ENCODE data around the gene KBTBD12. TPM values are rescaled to one million over a fixed set of nuclear protein-coding genes. Genes with fewer than 3 reads are reported as not detected.

Gene KBTBD12
- total RNA-seq, 4 donors from 2014 or later: 16.0 to 28.7 (median 22.1) TPM

GRCh38 chr3:127914584-127914983 is 448 bp upstream of the KBTBD12 start:
- Histone ChIP-seq H3K9me3 (no peaks in the 10 kb centered on the region), H3K4me1 (peaks cover 35 to 37% of the 10 kb centered on the region in 2 donors), H3K27ac (peak overlapping the region; percentile 95 to 98 (median 98)), H3K27me3 (no peaks in the 10 kb centered on the region), H3K4me3 (peak overlapping the region; percentile 66 to 80 (median 69)), H3K36me3 (no peaks in the 10 kb centered on the region)
- ATAC-seq: no peak
- no peak for DNase-seq
- TF ChIP-seq, protein P1, sequence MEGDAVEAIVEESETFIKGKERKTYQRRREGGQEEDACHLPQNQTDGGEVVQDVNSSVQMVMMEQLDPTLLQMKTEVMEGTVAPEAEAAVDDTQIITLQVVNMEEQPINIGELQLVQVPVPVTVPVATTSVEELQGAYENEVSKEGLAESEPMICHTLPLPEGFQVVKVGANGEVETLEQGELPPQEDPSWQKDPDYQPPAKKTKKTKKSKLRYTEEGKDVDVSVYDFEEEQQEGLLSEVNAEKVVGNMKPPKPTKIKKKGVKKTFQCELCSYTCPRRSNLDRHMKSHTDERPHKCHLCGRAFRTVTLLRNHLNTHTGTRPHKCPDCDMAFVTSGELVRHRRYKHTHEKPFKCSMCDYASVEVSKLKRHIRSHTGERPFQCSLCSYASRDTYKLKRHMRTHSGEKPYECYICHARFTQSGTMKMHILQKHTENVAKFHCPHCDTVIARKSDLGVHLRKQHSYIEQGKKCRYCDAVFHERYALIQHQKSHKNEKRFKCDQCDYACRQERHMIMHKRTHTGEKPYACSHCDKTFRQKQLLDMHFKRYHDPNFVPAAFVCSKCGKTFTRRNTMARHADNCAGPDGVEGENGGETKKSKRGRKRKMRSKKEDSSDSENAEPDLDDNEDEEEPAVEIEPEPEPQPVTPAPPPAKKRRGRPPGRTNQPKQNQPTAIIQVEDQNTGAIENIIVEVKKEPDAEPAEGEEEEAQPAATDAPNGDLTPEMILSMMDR (IDR thresholded peaks at IDR 0.05 in 4 of 5, conservative IDR thresholded peaks at IDR 0.05 in 1 of 5): no peak
- TF ChIP-seq POLR2A (IDR thresholded peaks at IDR 0.05): no peak
- intact Hi-C loops (cut with DNase I; ENCODE audit: low total_unique reads) (loop anchor here (2.0 kb wide), 1 partner anchor 138 kb away; the partner anchor contains the start of gene SEC61A1), in situ Hi-C loops (cut with MboI; ENCODE audit: low sequenced_read_pairs in 4 of 4) (no loop called here)

- peaks cover 46 to 49% of the 10 kb centered on the region in 2 donors for H3K4me1 ChIP-seq
- H3K4me3 ChIP-seq: peak overlapping the region; percentile 66 to 80 (median 69)
- ATAC-seq (peak; percentile 67 to 79), DNase-seq (no peak)
- TF ChIP-seq, protein P1 (IDR thresholded peaks at IDR 0.05 in 4 of 5, conservative IDR thresholded peaks at IDR 0.05 in 1 of 5): no peak
- no peak for TF ChIP-seq POLR2A (IDR thresholded peaks at IDR 0.05)
- no peaks in the 10 kb centered on the region for H3K36me3 ChIP-seq
- H3K27me3 ChIP-seq: no peaks in the 10 kb centered on the region
- intact Hi-C loops (cut with DNase I; ENCODE audit: low total_unique reads): loop anchor here (1.0 to 2.0 kb wide), 2 partner anchors 38 to 137 kb away; partner anchors contain the start of gene SEC61A1
- no peaks in the 10 kb centered on the region for H3K9me3 ChIP-seq
- H3K27ac ChIP-seq: peak overlapping the region; percentile 95 to 98 (median 98)
- in situ Hi-C loops (cut with MboI; ENCODE audit: low sequenced_read_pairs in 4 of 4): no loop called here
Observed at GRCh38 chr3:127915937-127916493, 983 bp downstream of the KBTBD12 start.

DNA sequence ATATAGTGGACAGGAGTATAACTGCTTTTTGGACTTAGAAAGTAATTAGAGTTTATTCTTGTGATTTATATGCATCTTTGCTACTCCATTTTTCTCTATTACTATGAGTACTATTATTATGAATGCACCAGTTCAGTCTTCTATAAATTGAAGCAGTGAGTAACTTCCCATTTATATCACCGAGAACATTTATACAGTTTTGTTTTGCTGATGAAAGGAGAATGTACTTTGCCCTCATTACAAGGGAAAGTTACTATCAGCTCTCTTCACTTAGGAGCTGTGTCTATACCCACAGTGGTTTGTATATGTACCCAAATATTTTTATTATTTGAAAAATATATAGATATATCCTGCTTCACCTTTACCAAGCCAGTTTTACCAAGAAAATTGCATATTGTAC is 5.7 kb downstream of the KBTBD12 start:
- in situ Hi-C loops (cut with MboI; ENCODE audit: low sequenced_read_pairs in 4 of 4): no loop called here
- Histone ChIP-seq H3K4me3 (no peak overlapping the region), H3K9me3 (no peaks in the 10 kb centered on the region), H3K36me3 (no peaks in the 10 kb centered on the region), H3K27me3 (no peaks in the 10 kb centered on the region), H3K27ac (peak overlapping the region in 3 of 4 donors; percentile 19 to 63 (median 52)), H3K4me1 (peaks cover 63 to 70% of the 10 kb centered on the region in 2 donors)
- intact Hi-C loops (cut with DNase I; ENCODE audit: low total_unique reads): no loop called here
- DNase-seq (no peak), ATAC-seq (peak in 1 of 2 donors; percentile 68)
- TF ChIP-seq POLR2A (IDR thresholded peaks at IDR 0.05): no peak
- TF ChIP-seq, protein P1 (IDR thresholded peaks at IDR 0.05 in 4 of 5, conservative IDR thresholded peaks at IDR 0.05 in 1 of 5): no peak

DNA sequence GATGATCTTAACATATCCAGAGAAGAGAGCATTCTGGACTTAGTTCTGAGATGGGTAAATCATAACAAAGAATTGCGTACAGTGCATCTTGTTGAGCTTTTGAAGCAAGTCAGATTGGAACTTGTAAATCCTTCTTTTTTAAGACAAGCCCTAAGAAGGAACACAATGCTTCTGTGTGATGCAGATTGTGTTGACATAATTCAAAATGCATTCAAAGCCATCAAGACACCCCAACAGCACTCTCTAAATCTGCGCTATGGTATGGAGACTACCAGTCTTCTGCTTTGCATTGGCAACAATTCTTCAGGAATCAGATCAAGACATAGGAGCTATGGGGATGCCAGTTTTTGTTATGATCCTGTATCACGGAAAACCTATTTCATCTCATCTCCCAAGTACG is 8.6 kb downstream of the KBTBD12 start:
- intact Hi-C loops (cut with DNase I; ENCODE audit: low total_unique reads): no loop called here
- DNase-seq (no peak), ATAC-seq (no peak)
- in situ Hi-C loops (cut with MboI; ENCODE audit: low sequenced_read_pairs in 4 of 4): no loop called here
- Histone ChIP-seq H3K4me3 (no peak overlapping the region), H3K9me3 (no peaks in the 10 kb centered on the region), H3K27ac (no peak overlapping the region), H3K4me1 (peaks cover 54% of the 10 kb centered on the region in 2 donors), H3K27me3 (no peaks in the 10 kb centered on the region), H3K36me3 (no peaks in the 10 kb centered on the region)
- TF ChIP-seq, protein P1 (IDR thresholded peaks at IDR 0.05 in 4 of 5, conservative IDR thresholded peaks at IDR 0.05 in 1 of 5): no peak
- no peak for TF ChIP-seq POLR2A (IDR thresholded peaks at IDR 0.05)

Data from gastrocnemius medialis (tissue), 4 donors.